Central memory CD8-positive, alpha-beta T cell (primary cell): ENCODE results near the gene ZNF18.

Source experiments
- ATAC-seq: fragments of 150-1000 bp; cut with Tn5 transposase; replicated peaks from 2 replicates; pipeline ENCODE4 v1.10.0; 2022; ENCODE audit warnings: mild to moderate bottlenecking, moderate FRiP score, moderate number of reproducible peaks; ENCODE audit not compliant: poor library complexity, severe bottlenecking; ENCODE audit errors: extremely low read depth
- DNase-seq, 2 donors: peaks; one replicate each; pipeline ENCODE4 v3.0.0; 2021; ENCODE audit warnings: low spot score in 2 of 2
- H3K27ac Mint-ChIP-seq: one replicate; pipeline ENCODE4 v1.8.0; 2022; ENCODE audit warnings: low read depth, mild to moderate bottlenecking, moderate library complexity, mixed read lengths
- H3K27me3 Mint-ChIP-seq: one replicate; pipeline ENCODE4 v1.8.0; 2022; ENCODE audit warnings: mixed read lengths
- H3K36me3 Mint-ChIP-seq: one replicate; pipeline ENCODE4 v1.8.0; 2022; ENCODE audit warnings: mild to moderate bottlenecking, moderate library complexity, mixed read lengths; ENCODE audit not compliant: insufficient read depth
- H3K4me1 Mint-ChIP-seq: one replicate; pipeline ENCODE4 v1.8.0; 2022; ENCODE audit warnings: mixed read lengths
- H3K4me3 Mint-ChIP-seq: one replicate; pipeline ENCODE4 v1.8.0; 2022; ENCODE audit warnings: mild to moderate bottlenecking, moderate library complexity, mixed read lengths
- H3K9me3 Mint-ChIP-seq: one replicate; pipeline ENCODE4 v1.8.0; 2022; ENCODE audit warnings: mixed read lengths

The ZNF18 gene

DNA sequence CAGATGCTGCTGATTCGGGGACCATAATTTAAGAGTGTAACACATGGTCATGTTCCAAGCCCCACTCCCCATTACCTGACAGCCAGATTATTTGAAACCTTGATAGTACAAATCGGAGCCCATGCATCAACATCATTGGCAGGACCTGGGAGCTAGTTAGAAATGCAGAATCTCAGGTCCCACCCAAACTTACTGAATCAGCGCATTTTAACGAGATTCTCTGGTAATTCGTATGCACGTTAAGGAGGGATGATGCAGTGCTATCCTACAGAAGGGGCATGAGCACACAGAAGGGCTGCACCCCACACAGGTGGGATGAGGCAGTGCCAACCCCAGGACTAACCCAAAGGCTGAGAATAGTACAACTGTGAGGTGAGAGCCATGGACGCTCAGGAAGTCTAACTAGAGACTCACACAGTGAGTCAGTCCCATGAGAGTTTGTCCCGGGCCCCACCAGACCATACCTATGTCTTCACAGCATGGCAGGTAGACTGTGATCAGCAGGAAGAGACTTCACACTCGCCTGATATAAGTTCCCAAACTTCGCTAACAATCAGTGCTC is 64.9 kb downstream of the ZNF18 start:
- H3K27ac Mint-ChIP-seq = no peak overlapping the region
- peaks cover 18% of the 10 kb centered on the region for H3K27me3 Mint-ChIP-seq
- ATAC-seq = no peak
- no peak overlapping the region for H3K4me3 Mint-ChIP-seq
- DNase-seq = no peak
- H3K4me1 Mint-ChIP-seq = no peaks in the 10 kb centered on the region
- H3K9me3 Mint-ChIP-seq = no peaks in the 10 kb centered on the region
- H3K36me3 Mint-ChIP-seq = no peaks in the 10 kb centered on the region

DNA sequence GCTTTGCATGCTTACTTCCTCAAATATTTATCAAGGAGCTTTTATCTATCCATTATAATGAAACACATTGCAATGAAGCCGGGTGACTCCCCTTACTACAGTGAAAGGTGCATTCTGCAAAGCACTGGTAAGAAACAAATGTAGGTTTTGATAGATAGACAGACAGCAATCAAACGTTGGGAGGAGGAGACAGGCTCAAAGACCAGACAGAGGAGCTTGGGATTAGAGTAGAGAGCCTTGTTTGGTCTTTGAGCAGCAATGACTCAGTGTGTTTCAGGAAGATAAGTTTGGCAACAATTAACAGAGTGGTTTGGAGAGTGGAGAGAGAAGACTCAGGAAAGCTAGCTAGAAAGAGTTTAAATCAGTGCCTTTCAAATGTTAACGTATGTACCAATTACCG is 68.8 kb downstream of the ZNF18 start:
- DNase-seq (no peak), ATAC-seq (no peak)
- no peak overlapping the region for H3K4me3 Mint-ChIP-seq
- H3K9me3 Mint-ChIP-seq = no peaks in the 10 kb centered on the region
- H3K27me3 Mint-ChIP-seq = peaks cover 23% of the 10 kb centered on the region
- H3K27ac Mint-ChIP-seq = no peak overlapping the region
- H3K36me3 Mint-ChIP-seq = no peaks in the 10 kb centered on the region
- no peaks in the 10 kb centered on the region for H3K4me1 Mint-ChIP-seq
